EL (cell line): Measurements from ENCODE around the gene SLC38A10.

Experiments used
- DNase-seq: peaks from one replicate; pipeline ENCODE4 v3.0.0-alpha.2; 2016

Gene SLC38A10

DNA sequence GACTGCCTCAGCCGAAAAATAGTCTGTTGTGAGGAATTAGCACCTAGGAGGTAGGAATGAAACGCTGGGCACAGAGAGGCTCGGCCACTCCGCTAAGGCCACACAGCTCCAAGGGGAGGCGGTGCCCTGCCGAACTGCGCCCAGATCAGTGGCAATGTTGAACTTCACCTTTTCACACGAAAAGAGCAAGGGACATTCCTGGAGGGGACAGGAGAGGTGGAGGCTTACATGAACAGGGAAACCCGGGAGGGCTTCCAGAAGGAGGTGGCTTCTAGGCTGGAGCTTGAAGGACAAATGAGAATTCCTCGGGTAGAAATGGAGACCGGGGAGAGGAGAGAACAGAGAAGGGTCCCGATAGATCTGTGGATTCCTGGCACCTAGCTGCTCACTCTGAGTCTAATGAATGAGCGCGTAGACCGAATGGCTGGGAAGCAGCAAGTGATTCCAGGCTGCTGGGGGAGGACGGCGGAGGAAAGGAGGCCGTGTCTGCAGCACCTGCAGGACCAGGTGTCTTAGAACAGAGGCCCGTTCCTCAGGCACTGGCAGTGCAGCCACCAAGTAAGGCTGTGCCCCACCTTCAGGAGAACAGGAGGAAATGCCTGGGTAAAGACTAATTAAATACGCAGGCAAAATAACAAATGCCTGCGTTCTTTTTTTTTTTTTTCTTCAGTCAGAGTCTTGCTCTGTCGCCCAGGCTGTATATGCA lies 722 bp upstream of the SLC38A10 start:
- DNase-seq: peak; percentile 47

DNA sequence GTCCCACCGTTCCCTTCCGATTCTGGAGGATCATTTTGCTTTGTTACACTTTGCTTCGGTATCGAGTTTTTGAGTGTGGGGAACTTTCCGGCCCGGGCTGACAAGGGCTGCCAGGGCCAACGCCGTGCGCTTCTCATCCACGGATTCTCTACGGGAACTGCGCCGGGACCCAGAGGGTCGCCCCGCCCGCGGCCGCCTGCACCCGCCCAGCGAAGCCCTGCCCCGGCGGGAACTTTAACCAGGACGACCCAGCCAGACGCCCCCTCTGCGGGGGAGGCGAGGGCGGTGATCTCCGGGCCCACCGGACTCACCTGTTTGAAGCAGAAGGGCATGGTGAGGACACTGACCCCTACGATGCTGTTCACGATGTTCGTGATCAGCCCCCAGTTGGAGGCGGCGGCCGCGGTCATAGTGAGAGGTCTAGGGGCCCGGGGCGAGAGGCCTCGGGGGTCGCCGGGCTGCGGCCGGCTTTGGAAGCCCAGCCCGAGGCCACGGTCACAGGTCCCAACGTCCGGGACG lies 536 bp downstream of the SLC38A10 start:
- DNase-seq: peak; percentile 22

DNA sequence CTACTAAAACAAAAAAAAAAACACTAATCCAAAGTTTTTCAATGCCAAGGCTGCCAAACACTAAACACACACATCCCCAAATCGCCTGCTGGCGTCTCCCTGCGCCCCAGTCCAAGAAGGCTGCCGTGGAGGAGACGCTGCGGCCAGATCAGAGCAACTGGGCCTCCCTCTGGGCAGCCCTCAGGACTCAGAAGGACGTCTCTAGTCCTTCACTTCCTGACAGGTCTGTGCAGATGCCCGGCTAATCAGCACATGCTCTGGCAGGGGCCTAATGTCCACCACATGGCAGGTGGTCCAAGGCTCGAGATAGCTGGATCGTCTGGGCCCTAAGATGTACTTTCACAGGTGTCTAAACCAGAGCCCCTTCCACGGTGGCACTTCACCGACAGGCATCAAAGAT lies 2.7 kb downstream of the SLC38A10 start:
- DNase-seq: no peak

DNA sequence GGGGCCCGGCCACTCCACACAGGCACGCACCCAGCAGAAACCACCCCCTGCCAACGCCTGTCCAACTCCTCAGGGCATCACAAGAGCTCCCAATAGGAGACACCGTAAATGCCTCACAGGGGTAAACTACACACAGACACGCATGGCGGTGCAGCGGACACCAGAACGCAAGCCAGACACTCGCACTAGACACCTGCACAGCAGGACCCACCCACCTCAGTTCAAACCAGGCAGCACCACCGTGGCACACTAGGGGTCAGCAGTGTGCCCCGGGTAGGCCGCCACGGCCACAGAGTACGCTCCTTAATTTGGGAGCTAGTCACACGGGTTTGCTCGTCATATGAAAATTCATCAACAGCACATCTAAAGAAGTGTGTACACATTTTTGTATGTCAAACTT lies 3.4 kb downstream of the SLC38A10 start:
- DNase-seq: peak; percentile 27

DNA sequence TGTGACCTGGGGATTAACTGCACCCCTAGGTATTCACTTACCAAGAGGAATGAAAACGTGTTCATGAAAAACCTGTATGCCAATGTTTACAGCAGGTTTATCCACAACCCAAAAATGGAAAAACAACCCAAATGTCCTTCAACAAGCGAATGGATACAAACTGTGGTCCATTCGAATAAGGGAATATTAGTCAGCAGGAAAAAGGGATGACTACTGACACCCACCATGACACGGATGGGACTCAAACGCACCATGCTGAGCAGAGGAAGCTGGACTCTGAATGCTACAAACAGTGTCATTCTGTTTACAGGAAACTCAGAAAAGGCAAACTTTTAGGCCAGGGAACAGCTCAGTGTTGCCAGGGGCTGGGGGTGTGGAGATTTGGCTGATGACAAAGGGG lies 4.9 kb downstream of the SLC38A10 start:
- no peak for DNase-seq

DNA sequence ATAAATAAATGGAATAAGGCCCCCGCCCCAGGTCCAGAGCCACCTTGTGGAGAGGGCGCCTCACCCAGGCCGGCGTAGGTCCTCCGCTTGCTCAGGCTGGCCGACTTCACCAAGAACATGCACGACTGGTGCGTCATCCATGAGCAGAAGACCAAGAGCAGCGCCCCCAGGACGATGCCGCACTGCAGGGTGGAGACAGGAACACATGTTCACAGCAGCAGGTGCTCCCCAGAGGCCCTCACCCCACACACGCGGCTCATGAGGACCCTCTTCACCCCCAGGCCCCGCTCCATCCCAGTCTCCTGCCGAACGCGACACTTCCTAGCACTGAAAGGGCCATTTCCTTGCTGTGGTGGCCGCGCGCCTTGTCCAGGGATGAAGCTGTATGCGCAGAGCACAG lies 5.5 kb downstream of the SLC38A10 start:
- no peak for DNase-seq

DNA sequence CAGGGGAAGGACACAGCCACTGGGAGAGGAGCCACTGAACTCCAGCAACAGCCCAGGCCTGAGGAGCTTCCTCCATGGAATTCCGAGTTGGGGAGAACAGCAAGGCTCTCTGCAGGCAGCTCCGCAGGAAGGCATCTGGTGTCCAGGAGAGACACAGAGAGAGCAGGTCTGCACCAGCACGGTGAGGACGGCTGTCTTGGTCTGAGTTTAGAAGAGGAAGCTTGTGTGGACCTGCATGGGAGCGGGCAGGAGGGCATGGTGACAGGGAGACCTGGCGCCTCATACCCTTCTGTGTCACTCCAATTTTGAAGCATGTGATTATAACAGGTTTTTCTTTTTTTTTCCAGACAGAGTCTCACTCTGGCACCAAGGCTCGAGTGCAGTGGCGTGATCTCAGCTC lies 6.4 kb downstream of the SLC38A10 start:
- no peak for DNase-seq

DNA sequence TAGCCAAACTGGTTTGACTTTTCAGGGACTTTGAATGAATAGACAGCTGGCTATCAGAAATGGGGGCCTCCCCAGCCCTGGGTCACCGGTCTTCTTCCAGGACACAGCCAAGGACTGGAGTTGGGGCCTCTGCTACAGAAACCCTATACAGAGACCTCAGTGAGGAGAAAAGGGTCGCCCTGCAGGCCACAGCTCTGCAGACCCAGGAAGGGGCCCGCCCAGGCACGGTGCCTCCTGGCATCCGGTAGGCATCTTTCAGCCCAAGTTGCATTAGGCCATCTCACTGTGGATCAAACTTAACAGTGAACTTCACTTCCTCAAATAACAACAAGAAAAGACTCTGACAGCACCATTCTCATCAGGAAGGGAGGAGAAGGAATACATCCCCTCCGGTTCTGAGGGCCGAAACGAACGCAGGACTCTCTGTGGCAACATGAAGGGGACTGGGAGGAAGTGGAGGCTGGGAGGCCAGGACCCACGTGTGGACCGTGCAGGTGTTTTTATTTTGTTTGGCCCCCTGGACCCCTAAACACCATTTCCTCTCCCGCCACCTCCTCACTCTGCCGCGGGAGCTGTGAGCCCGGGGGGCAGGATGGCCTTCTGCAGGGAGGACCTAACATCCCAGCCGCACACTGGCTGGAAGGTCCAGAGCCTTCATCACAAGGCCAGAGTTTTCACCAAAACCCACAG lies 7.2 kb downstream of the SLC38A10 start:
- DNase-seq: no peak

DNA sequence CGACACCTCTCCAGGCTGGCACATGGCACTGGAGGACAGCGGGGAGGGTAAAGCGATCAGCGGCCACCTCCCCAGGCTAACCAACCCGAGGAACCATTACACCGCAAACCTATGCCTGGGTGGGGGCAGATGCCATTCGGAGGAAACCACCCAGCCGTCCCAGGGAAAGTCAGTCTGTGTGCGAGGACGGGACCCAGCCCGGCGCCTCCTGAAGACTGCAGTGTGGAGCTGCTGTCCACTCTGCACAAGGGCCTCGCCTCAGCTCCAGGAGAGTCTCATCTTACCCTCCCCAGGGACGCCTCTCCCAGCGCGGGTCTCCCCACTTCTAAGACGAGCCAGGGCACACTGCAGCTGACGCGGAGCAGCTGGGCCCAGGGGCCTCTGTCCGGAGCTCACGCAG lies 8.0 kb downstream of the SLC38A10 start:
- DNase-seq: no peak

DNA sequence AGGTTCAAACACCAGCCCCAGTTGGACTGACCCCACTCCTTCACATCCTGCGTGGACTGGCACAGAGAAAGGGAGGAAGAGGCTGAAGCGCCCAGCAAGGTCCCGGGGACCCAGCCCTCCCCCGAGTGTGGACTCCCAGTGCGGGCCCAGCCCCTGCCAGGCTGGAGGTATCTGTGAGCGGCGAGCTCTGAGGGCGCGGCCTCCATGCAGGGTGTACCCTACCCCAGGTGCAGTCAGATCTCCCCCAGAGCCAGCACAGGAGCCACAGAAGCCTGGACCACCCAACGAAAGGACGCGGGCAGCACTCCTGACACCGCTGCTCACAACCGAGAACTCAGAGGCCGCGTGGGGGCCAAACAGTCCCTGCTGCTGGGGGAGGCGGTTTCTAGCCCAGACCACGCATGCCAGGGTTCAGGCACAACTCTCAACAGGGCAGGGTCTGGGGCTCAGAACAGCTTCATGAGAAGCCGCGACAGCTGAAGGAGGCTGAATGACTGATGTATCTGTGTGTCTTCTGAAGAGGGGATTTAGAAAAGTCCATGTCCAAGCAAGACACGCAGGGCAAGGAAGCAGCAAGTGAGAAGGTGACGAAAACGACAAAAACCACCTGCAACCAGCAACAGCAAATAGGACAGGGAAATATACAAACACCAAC lies 8.5 kb downstream of the SLC38A10 start:
- no peak for DNase-seq

DNA sequence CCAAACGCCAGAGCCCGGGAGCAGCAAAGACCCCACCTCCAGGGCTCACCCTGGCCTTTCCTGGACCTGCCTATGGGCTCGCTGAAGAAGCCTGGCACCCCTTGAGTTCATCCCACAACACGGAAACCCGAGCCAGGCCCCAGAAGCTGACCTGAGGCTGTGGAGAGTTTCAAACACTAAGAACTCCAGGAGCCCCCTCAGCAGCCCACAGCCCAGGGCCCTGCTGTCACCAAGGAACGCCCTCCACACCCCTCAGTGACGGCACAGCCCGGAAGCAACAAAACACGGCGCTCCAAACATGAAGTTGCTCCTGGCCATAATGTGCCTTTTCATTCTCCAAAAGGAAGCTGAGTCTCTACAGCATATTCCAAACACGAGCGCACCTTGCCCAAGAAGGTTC lies 9.2 kb downstream of the SLC38A10 start:
- no peak for DNase-seq

DNA sequence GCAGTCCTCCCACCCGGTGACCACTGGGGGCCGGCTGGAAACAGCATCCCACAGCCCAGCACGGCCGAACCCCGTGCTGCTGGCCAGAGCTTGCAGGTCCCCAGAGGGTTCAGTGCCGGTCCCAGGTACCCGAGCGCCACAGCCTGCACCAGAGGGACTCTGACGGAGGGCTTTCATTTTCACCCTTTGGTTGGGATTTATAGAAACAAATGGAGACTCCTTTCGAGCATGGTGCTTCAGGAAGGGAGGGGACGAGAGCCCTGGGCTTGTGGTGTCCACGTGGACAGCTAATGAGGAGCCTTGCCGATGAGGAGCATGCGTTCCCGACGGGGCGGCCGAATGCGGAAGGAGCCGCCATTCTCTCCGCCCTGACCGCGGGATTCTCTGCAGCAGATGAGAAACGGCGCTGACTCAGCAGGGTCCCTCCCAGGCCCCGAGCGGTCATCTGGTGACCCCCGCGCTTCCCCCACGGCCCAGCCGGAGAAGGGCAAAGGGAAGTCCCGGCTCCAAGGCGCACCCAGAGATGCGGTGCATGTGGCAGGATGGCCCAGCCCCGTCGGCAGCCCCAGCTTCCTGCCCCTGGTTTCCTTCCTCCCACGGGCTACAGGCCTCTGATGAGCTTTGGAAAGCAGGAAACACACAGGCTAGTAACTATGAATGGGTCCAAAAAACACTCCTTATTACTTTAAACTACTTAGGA lies 9.8 kb downstream of the SLC38A10 start:
- DNase-seq: peak; percentile 58

DNA sequence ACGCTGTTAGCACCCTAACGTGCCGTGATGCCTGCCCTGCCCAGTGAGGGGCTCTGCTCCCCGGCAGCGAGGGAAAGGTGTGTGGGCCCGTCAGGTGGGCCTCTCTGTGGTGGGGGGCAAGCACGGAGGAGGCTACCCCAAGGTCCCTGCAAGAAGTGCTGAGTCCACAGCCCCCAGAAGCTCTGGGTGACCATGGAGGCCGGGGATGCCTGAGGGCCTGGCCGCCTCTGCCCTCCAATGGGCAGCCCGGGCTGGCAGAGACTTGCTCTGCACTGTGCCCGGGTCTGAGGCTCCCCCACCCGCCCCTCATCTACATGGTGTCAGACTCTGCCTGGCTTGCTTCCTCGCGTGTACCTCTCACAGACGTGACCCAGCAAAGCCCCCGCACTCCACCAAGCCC lies 12.2 kb downstream of the SLC38A10 start:
- DNase-seq: no peak

DNA sequence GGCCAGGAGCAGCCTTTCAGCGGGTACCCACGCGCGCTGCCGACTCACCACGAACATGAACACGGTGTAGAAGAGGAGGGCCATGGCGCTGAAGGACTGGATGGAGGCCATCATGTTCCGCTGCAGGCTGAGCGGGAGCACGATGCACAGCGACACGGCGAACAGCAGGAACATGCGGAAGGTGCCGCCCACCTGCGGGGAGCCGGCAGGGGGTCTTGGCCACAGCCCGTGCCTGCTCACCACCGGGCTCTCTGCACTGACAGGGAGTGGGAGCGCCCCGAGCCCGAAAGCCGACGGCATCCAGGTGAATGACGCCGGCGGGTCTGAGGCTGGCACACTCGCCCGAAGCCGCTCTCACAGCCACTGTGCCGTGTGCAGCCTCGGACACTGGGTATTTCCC lies 13.0 kb downstream of the SLC38A10 start:
- DNase-seq: no peak

DNA sequence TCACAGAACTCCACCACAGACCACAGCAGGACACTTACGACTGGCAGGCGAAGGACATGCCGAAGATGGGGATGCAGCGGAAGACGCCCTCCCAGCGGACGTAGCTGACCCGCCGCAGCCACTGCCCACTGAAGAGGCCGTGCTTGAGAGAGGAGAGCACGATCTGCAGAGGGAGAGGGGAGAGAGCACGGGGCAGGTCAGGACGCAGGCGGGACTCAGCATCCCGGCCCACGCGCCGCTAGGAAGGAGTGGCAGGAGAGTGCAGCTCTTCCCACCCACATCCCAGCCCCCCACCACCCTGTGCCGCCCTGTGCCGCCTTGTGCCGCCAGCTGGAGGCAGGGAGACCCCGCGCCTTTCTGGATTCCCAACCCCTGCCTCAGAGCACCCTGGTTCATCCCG lies 14.5 kb downstream of the SLC38A10 start:
- no peak for DNase-seq

DNA sequence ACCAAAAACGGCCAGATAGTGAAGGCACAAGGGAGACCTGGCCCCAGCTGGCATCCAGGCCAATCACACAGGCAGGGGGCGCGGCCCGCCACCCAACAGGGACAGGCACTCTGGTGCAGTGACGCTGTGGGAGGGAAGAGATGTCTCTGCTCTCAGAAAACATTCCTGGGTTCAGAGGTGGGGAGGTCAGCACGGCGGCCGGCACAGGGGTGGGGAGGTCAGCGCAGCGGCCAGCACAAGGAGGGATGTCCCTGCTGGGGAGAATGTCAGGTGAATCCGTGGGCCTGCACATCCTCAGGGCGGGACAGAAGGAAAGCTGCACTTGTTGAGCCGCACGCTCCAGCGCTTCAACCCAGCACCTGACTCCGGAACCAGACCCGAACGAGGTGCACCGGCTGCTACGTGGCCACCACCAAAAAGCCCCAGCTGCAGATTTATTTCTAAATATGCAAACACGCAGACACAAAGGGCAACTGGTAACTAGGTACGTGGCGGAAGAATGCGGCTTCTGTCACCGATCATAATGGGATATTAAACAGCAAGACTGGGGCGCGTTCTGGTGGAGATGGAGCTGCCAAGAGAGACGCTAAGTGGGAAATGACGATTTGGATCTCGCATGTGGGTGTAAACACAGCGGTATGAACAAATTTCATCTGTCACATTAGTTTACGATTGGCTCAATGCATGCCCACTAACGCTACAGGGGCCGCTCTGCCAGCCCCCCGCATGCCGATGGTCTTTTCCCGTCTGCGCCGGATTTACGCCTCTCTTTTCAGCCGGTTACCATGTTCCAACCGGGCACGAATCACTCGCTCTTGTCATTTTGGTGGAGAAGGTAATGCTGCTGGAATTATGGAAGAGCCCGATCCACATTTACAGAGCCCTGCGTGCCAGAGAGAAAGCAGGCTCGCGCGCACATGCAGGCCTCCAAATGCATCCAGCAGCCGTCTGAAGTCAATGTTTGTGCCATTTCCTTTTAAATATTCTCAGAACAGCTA lies 15.5 kb downstream of the SLC38A10 start:
- DNase-seq: no peak

DNA sequence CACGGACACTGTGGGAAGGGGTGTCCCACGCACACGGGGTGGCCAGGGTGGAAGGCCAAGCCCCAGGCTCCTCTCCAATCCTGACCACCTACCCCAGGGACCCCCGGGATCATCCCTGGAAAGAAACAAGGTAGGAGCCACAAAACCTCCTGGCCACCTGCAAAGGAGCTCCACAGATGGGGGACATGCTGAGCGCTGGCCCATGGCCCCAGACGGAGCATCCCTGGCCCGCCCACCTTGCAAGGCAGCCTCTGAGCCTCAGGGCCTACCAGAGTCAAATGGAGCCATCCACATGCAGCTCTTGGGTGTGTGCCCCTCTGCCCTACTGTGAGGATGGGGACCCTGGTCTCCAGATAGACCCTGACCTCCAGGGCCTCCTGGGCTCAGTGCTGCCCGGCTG lies 16.3 kb downstream of the SLC38A10 start:
- no peak for DNase-seq

DNA sequence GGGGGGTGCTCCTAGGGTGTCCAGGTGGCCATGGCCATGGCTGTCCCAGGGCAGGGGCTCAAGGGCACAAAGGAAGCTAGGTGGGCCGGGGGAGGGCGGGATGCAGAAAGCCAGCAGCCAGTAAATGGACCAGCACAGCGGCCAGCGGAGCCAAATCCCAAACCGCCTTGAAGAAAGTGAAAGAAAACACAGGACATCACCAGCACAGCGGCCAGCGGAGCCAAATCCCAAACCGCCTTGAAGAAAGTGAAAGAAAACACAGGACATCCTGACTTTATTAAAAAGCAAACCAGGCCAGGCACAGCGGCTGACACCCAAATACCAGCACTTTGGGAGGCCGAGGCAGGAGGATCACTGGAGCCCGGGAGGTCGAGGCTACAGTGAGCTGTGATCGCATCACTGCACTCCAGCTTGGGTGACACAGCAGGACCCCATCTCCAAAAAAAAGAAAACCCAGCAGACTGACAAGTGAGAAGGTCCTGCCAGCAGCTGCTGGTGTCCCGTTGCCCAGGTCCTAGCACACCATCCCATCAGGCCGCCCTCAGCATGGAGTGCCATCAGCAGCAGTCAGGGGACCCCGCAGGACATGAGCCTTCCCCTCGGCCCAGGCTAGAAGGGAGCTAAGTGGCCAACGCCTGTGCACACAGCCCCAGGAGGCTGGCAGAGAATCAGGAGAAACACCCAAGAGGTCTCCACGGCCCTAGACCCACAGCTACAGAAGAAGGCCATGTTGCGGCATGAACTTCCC lies 17.0 kb downstream of the SLC38A10 start:
- no peak for DNase-seq

DNA sequence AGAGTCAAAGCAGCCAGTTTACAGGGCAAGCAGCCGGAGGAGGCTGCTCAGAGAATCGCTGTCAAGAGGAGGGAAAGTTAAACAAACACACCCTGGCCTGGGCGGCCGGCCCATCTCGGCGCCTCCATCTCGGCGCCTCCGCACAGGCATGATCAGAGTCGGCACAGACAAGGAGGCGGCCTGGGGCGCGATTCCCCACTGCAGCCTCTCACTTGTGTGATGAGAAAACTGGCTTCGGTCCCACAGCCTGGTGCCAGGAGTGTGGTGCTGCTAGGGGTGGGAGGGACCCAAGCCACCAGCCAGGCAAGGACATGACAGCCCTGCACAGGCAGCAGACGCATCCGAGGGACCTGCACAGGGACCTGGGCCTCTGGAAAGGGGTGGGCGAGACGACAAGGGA lies 17.7 kb downstream of the SLC38A10 start:
- DNase-seq: no peak

DNA sequence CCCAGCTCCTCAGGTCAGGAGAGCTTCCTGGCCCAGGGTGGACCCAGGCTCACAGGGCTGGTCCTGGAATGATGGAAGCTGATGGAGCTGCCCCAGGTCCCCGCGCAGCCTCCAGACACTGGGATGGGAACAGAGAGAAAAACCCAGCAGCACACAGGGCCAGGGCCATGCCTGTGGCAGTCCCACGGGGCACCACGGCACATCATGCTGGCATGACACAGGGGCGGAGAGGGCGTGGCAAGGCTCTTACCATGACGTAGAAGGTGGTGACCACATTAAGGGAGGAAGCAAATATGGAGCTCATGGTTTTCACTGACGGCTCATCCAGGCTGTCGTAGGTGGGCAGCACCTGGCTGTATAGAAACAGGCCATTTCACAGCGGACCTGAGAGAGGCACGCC lies 18.3 kb downstream of the SLC38A10 start:
- no peak for DNase-seq

DNA sequence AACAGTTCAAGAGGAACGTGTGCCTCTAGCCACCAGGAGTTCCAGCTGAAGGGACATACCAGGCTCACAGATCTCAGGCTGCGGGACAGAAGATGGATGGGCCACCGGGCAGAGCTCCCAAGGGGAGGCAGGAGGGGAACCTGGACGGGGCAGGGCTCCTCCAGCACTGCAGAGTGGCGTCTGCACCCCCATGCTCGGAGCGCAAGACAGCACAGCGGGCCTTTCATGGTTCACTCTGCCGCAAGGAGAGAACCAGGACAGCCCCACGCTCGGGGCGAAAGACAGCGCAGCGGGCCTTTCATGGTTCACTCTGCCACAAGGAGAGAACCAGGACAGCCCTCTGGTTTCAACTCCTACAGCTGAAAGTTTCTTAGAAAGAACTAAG lies 20.6 kb downstream of the SLC38A10 start:
- no peak for DNase-seq
